ENCODE results near the gene GABBR2. TPM values are rescaled to one million over a fixed set of nuclear protein-coding genes. Genes with fewer than 3 reads are reported as not detected.

GABBR2 gene
- total RNA-seq, 1 experiment from 2014 or later: not detected

GRCh38 chr9:98564714-98565113 lies 144.0 kb downstream of the GABBR2 start:
- Histone ChIP-seq H3K4me1 (ENCODE audit: insufficient read depth, low read length, poor library complexity, severe bottlenecking) (no peaks in the 10 kb centered on the region), H3K4me3 (ENCODE audit: low read depth, low read length, poor library complexity, severe bottlenecking) (no peak overlapping the region), H3K9me3 (ENCODE audit: low read depth, low read length, poor library complexity, severe bottlenecking) (no peaks in the 10 kb centered on the region), H3K27me3 (replicated peaks; ENCODE audit: insufficient read depth, low read depth, low read length, poor library complexity) (peaks cover 4% of the 10 kb centered on the region), H3K36me3 (ENCODE audit: insufficient read depth, low read length, poor library complexity, severe bottlenecking) (no peaks in the 10 kb centered on the region), H3K27ac (ENCODE audit: low read depth, low read length, poor library complexity, severe bottlenecking) (no peak overlapping the region)
- no TSS peak for BruUV-seq (replicated peaks)
- ChIA-PET POLR2A (ENCODE audit: low non-redundant PET) (no interaction called here), CTCF (no interaction called here)
- TF ChIP-seq EZH2 (IDR thresholded peaks at IDR 0.05; ENCODE audit: borderline replicate concordance, low read depth, low read length, poor library complexity, severe bottlenecking) (no peak), CTCF (conservative IDR thresholded peaks at IDR 0.05; ENCODE audit: low read depth, low read length) (no peak)
- no peak for DNase-seq (ENCODE audit: low spot score)
- intact Hi-C loops (cut with micrococcal nuclease; ENCODE audit: unreplicated experiment): no loop called here

GRCh38 chr9:98563988-98564387 lies 144.7 kb downstream of the GABBR2 start:
- Histone ChIP-seq H3K36me3 (ENCODE audit: insufficient read depth, low read length, poor library complexity, severe bottlenecking) (no peaks in the 10 kb centered on the region), H3K4me3 (ENCODE audit: low read depth, low read length, poor library complexity, severe bottlenecking) (no peak overlapping the region), H3K27me3 (replicated peaks; ENCODE audit: insufficient read depth, low read depth, low read length, poor library complexity) (peaks cover 4% of the 10 kb centered on the region), H3K9me3 (ENCODE audit: low read depth, low read length, poor library complexity, severe bottlenecking) (no peaks in the 10 kb centered on the region), H3K27ac (ENCODE audit: low read depth, low read length, poor library complexity, severe bottlenecking) (no peak overlapping the region), H3K4me1 (ENCODE audit: insufficient read depth, low read length, poor library complexity, severe bottlenecking) (no peaks in the 10 kb centered on the region)
- TF ChIP-seq EZH2 (IDR thresholded peaks at IDR 0.05; ENCODE audit: borderline replicate concordance, low read depth, low read length, poor library complexity, severe bottlenecking) (no peak), CTCF (conservative IDR thresholded peaks at IDR 0.05; ENCODE audit: low read depth, low read length) (no peak)
- CTCF ChIA-PET: no interaction called here
- intact Hi-C loops (cut with micrococcal nuclease; ENCODE audit: unreplicated experiment): no loop called here
- BruUV-seq (replicated peaks): no TSS peak
- DNase-seq (ENCODE audit: low spot score): no peak
- POLR2A ChIA-PET (ENCODE audit: low non-redundant PET): no interaction called here

- intact Hi-C loops (cut with micrococcal nuclease; ENCODE audit: unreplicated experiment): no loop called here
- no TSS peak for BruUV-seq (replicated peaks)
- no peak for TF ChIP-seq CTCF (conservative IDR thresholded peaks at IDR 0.05; ENCODE audit: low read depth, low read length)
- TF ChIP-seq EZH2 (IDR thresholded peaks at IDR 0.05; ENCODE audit: borderline replicate concordance, low read depth, low read length, poor library complexity, severe bottlenecking): no peak
- Histone ChIP-seq H3K9me3 (ENCODE audit: low read depth, low read length, poor library complexity, severe bottlenecking) (no peaks in the 10 kb centered on the region), H3K4me1 (ENCODE audit: insufficient read depth, low read length, poor library complexity, severe bottlenecking) (no peaks in the 10 kb centered on the region), H3K4me3 (ENCODE audit: low read depth, low read length, poor library complexity, severe bottlenecking) (no peak overlapping the region), H3K36me3 (ENCODE audit: insufficient read depth, low read length, poor library complexity, severe bottlenecking) (no peaks in the 10 kb centered on the region), H3K27ac (ENCODE audit: low read depth, low read length, poor library complexity, severe bottlenecking) (no peak overlapping the region), H3K27me3 (replicated peaks; ENCODE audit: insufficient read depth, low read depth, low read length, poor library complexity) (peaks cover 4% of the 10 kb centered on the region)
- ChIA-PET CTCF (no interaction called here), POLR2A (ENCODE audit: low non-redundant PET) (no interaction called here)
- DNase-seq (ENCODE audit: low spot score): no peak
Observed at GRCh38 chr9:98563212-98563907, 145.4 kb downstream of the GABBR2 start.

Measured in A673 (cell line).